GM18526 (cell line): ENCODE data around the gene PTPN2.

Experiments used
- POLR2A ChIP-seq: IDR thresholded peaks from 3 replicates; pipeline ENCODE4 v1.6.1; 2011; ENCODE audit not compliant: insufficient read length; ENCODE audit errors: extremely low read depth

The PTPN2 gene

GRCh38 chr18:12906119-12906518 lies 22.1 kb upstream of the PTPN2 start:
- no peak for TF ChIP-seq POLR2A

- no peak for TF ChIP-seq POLR2A
These were observed 20.0 kb upstream of the PTPN2 start for GRCh38 chr18:12904012-12904516.

GRCh38 chr18:12895626-12896025 lies 11.6 kb upstream of the PTPN2 start:
- no peak for TF ChIP-seq POLR2A

- TF ChIP-seq POLR2A: no peak
These were observed 11.0 kb upstream of the PTPN2 start for GRCh38 chr18:12895014-12895413.

- no peak for TF ChIP-seq POLR2A
These were observed 7.5 kb upstream of the PTPN2 start for GRCh38 chr18:12891561-12891960.

- no peak for TF ChIP-seq POLR2A
These were observed 6.9 kb upstream of the PTPN2 start for GRCh38 chr18:12890964-12891363.

- TF ChIP-seq POLR2A: no peak
These were observed 2.6 kb upstream of the PTPN2 start for GRCh38 chr18:12886498-12887126.

GRCh38 chr18:12885500-12885899 lies 1.5 kb upstream of the PTPN2 start:
- no peak for TF ChIP-seq POLR2A

GRCh38 chr18:12884406-12885323 lies 628 bp upstream of the PTPN2 start:
- TF ChIP-seq POLR2A: no peak

GRCh38 chr18:12883372-12883683 lies 709 bp downstream of the PTPN2 start:
- TF ChIP-seq POLR2A: no peak

- no peak for TF ChIP-seq POLR2A
These were observed 1.3 kb downstream of the PTPN2 start for GRCh38 chr18:12882453-12883371.

- TF ChIP-seq POLR2A: no peak
These were observed 3.5 kb downstream of the PTPN2 start for GRCh38 chr18:12880541-12880910.

GRCh38 chr18:12879840-12880540 lies 4.0 kb downstream of the PTPN2 start:
- TF ChIP-seq POLR2A: no peak

- TF ChIP-seq POLR2A: no peak
These were observed 11.6 kb downstream of the PTPN2 start for GRCh38 chr18:12872408-12872807.

- no peak for TF ChIP-seq POLR2A
These were observed 15.5 kb downstream of the PTPN2 start for GRCh38 chr18:12868576-12868975.
